SK-N-SH (cell line): ENCODE results near the gene CADM1. TPM values are rescaled to one million over a fixed set of nuclear protein-coding genes. Genes with fewer than 3 reads are reported as not detected.

Experiments
- CTCF ChIA-PET: fragments of 300-600, 350-600 bp; formaldehyde crosslinking; extraction: SDS; loops from one replicate; lab custom pipeline; 2021; lab: Yijun Ruan, JAX
- POLR2A ChIA-PET: fragments of 350-600 bp; sonication (Branson Sonifier 250); formaldehyde crosslinking; extraction: SDS; loops from one replicate; lab custom pipeline; 2020; ENCODE audit warnings: antibody characterized with exemption, inconsistent platforms; lab: Yijun Ruan, JAX
- DNase-seq: peaks from one replicate; pipeline ENCODE4 v3.0.0; 2012
- H2AFZ ChIP-seq: fragments of 200-600 bp; sonication (generic); 2 replicates; pipeline ENCODE4 v1.8.1; 2016; ENCODE audit warnings: antibody characterized with exemption, mild to moderate bottlenecking, low read depth
- H3F3A ChIP-seq: fragments of 200-600 bp; sonication (generic); replicated peaks from 2 replicates; pipeline ENCODE3; 2016; ENCODE audit warnings: antibody characterized with exemption, mild to moderate bottlenecking; ENCODE audit not compliant: insufficient read depth
- H3K27ac ChIP-seq, 2 experiments: fragments of 200-500 bp in 1 of 2; fragments of 200-600 bp in 1 of 2; sonication (Bioruptor generic) in 1 of 2; sonication (generic), shearing (Covaris generic) in 1 of 2; 2 replicates each; pipeline versions ENCODE4 v1.5.1 to v1.6.1; 2014 to 2016; ENCODE audit warnings: low read depth in 2 of 2, inconsistent platforms in 1 of 2, low read length in 1 of 2, mild to moderate bottlenecking in 1 of 2, mixed read lengths in 1 of 2
- H3K27me3 ChIP-seq: fragments of 200-600 bp; sonication (generic), shearing (Covaris generic); 2 replicates; pipeline ENCODE4 v1.6.1; 2016; ENCODE audit warnings: mixed run types; ENCODE audit not compliant: insufficient read depth
- H3K36me3 ChIP-seq, 2 experiments: fragments of 200-500 bp in 1 of 2; fragments of 200-600 bp in 1 of 2; sonication (Bioruptor generic) in 1 of 2; sonication (generic) in 1 of 2; replicated peaks in 1 of 2; 2 replicates each; pipeline versions ENCODE3 to v1.5.1; 2014 to 2016; ENCODE audit warnings: low read length in 1 of 2, mild to moderate bottlenecking in 1 of 2; ENCODE audit not compliant: insufficient read depth in 2 of 2, control insufficient read depth in 1 of 2
- H3K4me1 ChIP-seq, 2 experiments: fragments of 200-500 bp in 1 of 2; fragments of 200-600 bp in 1 of 2; sonication (Bioruptor generic) in 1 of 2; sonication (generic), shearing (Covaris generic) in 1 of 2; 2 replicates each; pipeline versions ENCODE4 v1.5.1 to v1.6.1; 2014 to 2016; ENCODE audit warnings: low read depth in 1 of 2, low read length in 1 of 2, mixed run types in 1 of 2; ENCODE audit not compliant: insufficient read depth in 2 of 2, control insufficient read depth in 1 of 2
- H3K4me2 ChIP-seq: fragments of 200-600 bp; sonication (generic), shearing (Covaris generic); 2 replicates; pipeline ENCODE4 v1.6.1; 2017; ENCODE audit warnings: mixed run types
- H3K4me3 ChIP-seq, 2 experiments: fragments of 200-500 bp in 1 of 2; fragments of 200-600 bp in 1 of 2; sonication (Bioruptor generic) in 1 of 2; sonication (generic), shearing (Covaris generic) in 1 of 2; 2 replicates each; pipeline versions ENCODE4 v1.5.1 to v1.8.1; 2014 to 2016; ENCODE audit warnings: low read depth in 2 of 2, inconsistent platforms in 1 of 2, low read length in 1 of 2, mild to moderate bottlenecking in 1 of 2, mixed read lengths in 1 of 2, moderate library complexity in 1 of 2
- H3K79me2 ChIP-seq: fragments of 200-600 bp; sonication (generic); 2 replicates; pipeline ENCODE4 v1.8.1; 2017; ENCODE audit warnings: mild to moderate bottlenecking; ENCODE audit not compliant: insufficient read depth
- H3K9ac ChIP-seq: fragments of 200-600 bp; sonication (generic); 2 replicates; pipeline ENCODE4 v1.6.1; 2017; ENCODE audit warnings: mixed run types
- H3K9me2 ChIP-seq: fragments of 200-600 bp; sonication (generic); 2 replicates; pipeline ENCODE4 v1.6.1; 2017; ENCODE audit warnings: mixed run types
- H3K9me3 ChIP-seq: fragments of 200-600 bp; sonication (generic); 2 replicates; pipeline ENCODE4 v1.6.1; 2017; ENCODE audit warnings: mixed run types, mild to moderate bottlenecking, moderate library complexity
- H4K20me1 ChIP-seq: fragments of 200-600 bp; sonication (generic); 2 replicates; pipeline ENCODE4 v1.6.1; 2017; ENCODE audit warnings: mild to moderate bottlenecking, mixed run types; ENCODE audit not compliant: insufficient read depth
- CHD2 ChIP-seq: fragments of 150-350 bp; IDR thresholded peaks from 2 replicates; pipeline ENCODE4 v1.6.1; 2018; ENCODE audit warnings: low read length; ENCODE audit not compliant: partially characterized antibody
- CTCF ChIP-seq: fragments of 200-600 bp; sonication (generic); IDR thresholded peaks from 2 replicates; pipeline ENCODE4 v1.6.1; 2017; ENCODE audit warnings: antibody characterized with exemption, mild to moderate bottlenecking, moderate library complexity
- ELF1 ChIP-seq: IDR thresholded peaks from 2 replicates; pipeline ENCODE4 v1.4.0; 2012
- EP300 ChIP-seq, 2 experiments: IDR thresholded peaks; 2 replicates each; pipeline versions ENCODE4 v1.4.0 to v1.6.1; 2012; ENCODE audit warnings: borderline replicate concordance in 1 of 2, low read depth in 1 of 2, low read length in 1 of 2
- FOXJ3 ChIP-seq: sonication (generic); formaldehyde crosslinking; IDR thresholded peaks from 2 replicates; pipeline ENCODE4 v1.5.1; 2020; ENCODE audit warnings: mild to moderate bottlenecking, missing genetic modification reagents
- FOXM1 ChIP-seq: IDR thresholded peaks from 2 replicates; pipeline ENCODE4 v1.4.0; 2012; ENCODE audit warnings: low read depth, mild to moderate bottlenecking
- GABPA ChIP-seq: IDR thresholded peaks from 2 replicates; pipeline ENCODE4 v1.4.0; 2012; ENCODE audit warnings: low read depth, mild to moderate bottlenecking
- GATA2 ChIP-seq: sonication (generic); formaldehyde crosslinking; IDR thresholded peaks from 2 replicates; pipeline ENCODE4 v1.5.0; 2020; ENCODE audit warnings: mild to moderate bottlenecking, missing genetic modification reagents
- MEF2A ChIP-seq: IDR thresholded peaks from 2 replicates; pipeline ENCODE4 v1.4.0; 2012; ENCODE audit warnings: low read depth, borderline replicate concordance
- NFIC ChIP-seq: IDR thresholded peaks from 2 replicates; pipeline ENCODE4 v1.4.0; 2012; ENCODE audit warnings: borderline replicate concordance
- NRF1 ChIP-seq: IDR thresholded peaks from 2 replicates; pipeline ENCODE4 v1.6.1; 2012; ENCODE audit warnings: low read depth, mild to moderate bottlenecking, low read length
- PBX3 ChIP-seq: IDR thresholded peaks from 2 replicates; pipeline ENCODE4; 2012
- POLR2AphosphoS5 ChIP-seq: IDR thresholded peaks from 2 replicates; pipeline ENCODE4 v1.6.1; 2012; ENCODE audit warnings: low read depth, low read length
- RCOR1 ChIP-seq: fragments of 150-350 bp; IDR thresholded peaks from 2 replicates; pipeline ENCODE4 v1.6.1; 2017; ENCODE audit warnings: antibody characterized with exemption, low read length
- RXRA ChIP-seq: IDR thresholded peaks from 2 replicates; pipeline ENCODE4 v1.4.0; 2012; ENCODE audit warnings: low read depth, mild to moderate bottlenecking, borderline replicate concordance
- TCF12 ChIP-seq: IDR thresholded peaks from 2 replicates; pipeline ENCODE4 v1.4.0; 2012
- USF2 ChIP-seq: fragments of 150-350 bp; IDR thresholded peaks from 2 replicates; pipeline ENCODE4 v1.6.1; 2017; ENCODE audit warnings: antibody characterized with exemption, low read length, low read depth, borderline replicate concordance
- YY1 ChIP-seq: IDR thresholded peaks from 2 replicates; pipeline ENCODE4 v1.4.0; 2012; ENCODE audit warnings: low read depth, mild to moderate bottlenecking
- ZBTB33 ChIP-seq: IDR thresholded peaks from 2 replicates; pipeline ENCODE4 v1.4.0; 2012; ENCODE audit warnings: low read depth, borderline replicate concordance
- WGBS: methylation state at CpG from one replicate; pipeline ENCODE4 v1.1.6; 2017; ENCODE audit warnings: low lambda C conversion rate; 5-methylcytosine and 5-hydroxymethylcytosine counted together
- polyA plus RNA-seq, 3 experiments: library from polyadenylated mRNA; depleted of rRNA; stranded (reverse); fragments of >200 nt; gene quantifications; 2 replicates each; pipeline ENCODE4 v1.2.3, GENCODE V29; 2012

Gene CADM1
- polyA plus RNA-seq, 1 of the 3 experiments (the other 2 are of a cell fraction), result 7.9 TPM

- TF ChIP-seq MEF2A (no peak), USF2 (no peak), NRF1 (no peak), RXRA (no peak), PBX3 (no peak), EP300 (IDR thresholded peaks at IDR 0.05; ENCODE audit: borderline replicate concordance in 1 of 2, low read depth in 1 of 2, low read length in 1 of 2) (no peak), FOXM1 (no peak), TCF12 (no peak), ELF1 (no peak), RCOR1 (no peak), YY1 (no peak), CHD2 (no peak), NFIC (no peak), FOXJ3 (no peak), GABPA (no peak), GATA2 (CRISPR knock-in tag) (no peak), POLR2AphosphoS5 (no peak), CTCF (no peak), ZBTB33 (no peak)
- Histone ChIP-seq H3K79me2 (no peaks in the 10 kb centered on the region), H3K9ac (no peak overlapping the region), H3K9me3 (no peaks in the 10 kb centered on the region), H3K36me3 (no peaks in the 10 kb centered on the region), H2AFZ (no peak overlapping the region), H4K20me1 (no peaks in the 10 kb centered on the region), H3K9me2 (no peaks in the 10 kb centered on the region), H3F3A (no peaks in the 10 kb centered on the region), H3K4me3 (no peak overlapping the region), H3K4me1 (no peaks in the 10 kb centered on the region; a peak in 1 of 4 replicates), H3K27me3 (no peaks in the 10 kb centered on the region), H3K27ac (no peak overlapping the region), H3K4me2 (no peak overlapping the region)
- WGBS, result 67% methylated on average over 17 of the region's 17 CpGs
- ChIA-PET POLR2A (no interaction called here), CTCF (interaction anchor here (0.7 to 2.1 kb wide), 2 partner anchors 10 to 44 kb away, joined by 3 to 5 read pairs; no protein-coding TSS in a partner anchor)
- no peak for DNase-seq
Measured at GRCh38 chr11:115550291-115551059, 46.3 kb upstream of the CADM1 start.
